PFSK-1 (cell line): Measurements from ENCODE around the gene COPS3.
A peak's percentile ranks its signal among the peaks of the same experiment; 100 is the strongest.

Experiments
- FOXP2 ChIP-seq: optimal IDR thresholded peaks from 2 replicates; pipeline ENCODE3; 2011; ENCODE audit warnings: borderline replicate concordance, control low read depth, inconsistent platforms; ENCODE audit not compliant: insufficient read depth; ENCODE audit errors: extremely low read length, extremely low read depth
- POLR2AphosphoS5 ChIP-seq: IDR thresholded peaks from 2 replicates; pipeline ENCODE4 v1.6.1; 2012; ENCODE audit warnings: low read depth, mild to moderate bottlenecking, control low read depth, low read length, moderate library complexity
- REST ChIP-seq, 2 experiments: IDR thresholded peaks; 2 replicates each; pipeline versions ENCODE4 v1.6.1 to v1.8.0; 2011 to 2012; ENCODE audit warnings: low read depth in 2 of 2, low read length in 2 of 2, control low read depth in 1 of 2, inconsistent platforms in 1 of 2, mild to moderate bottlenecking in 1 of 2, moderate library complexity in 1 of 2; ENCODE audit not compliant: insufficient read depth in 1 of 2
- SIN3A ChIP-seq: IDR thresholded peaks from 2 replicates; pipeline ENCODE4 v1.6.1; 2012; ENCODE audit warnings: mild to moderate bottlenecking, low read length, moderate library complexity, borderline replicate concordance; ENCODE audit not compliant: insufficient read depth
- TAF1 ChIP-seq: IDR thresholded peaks from 2 replicates; pipeline ENCODE4 v1.6.1; 2012; ENCODE audit warnings: low read length, control low read depth, borderline replicate concordance; ENCODE audit not compliant: insufficient read depth

COPS3 gene

DNA sequence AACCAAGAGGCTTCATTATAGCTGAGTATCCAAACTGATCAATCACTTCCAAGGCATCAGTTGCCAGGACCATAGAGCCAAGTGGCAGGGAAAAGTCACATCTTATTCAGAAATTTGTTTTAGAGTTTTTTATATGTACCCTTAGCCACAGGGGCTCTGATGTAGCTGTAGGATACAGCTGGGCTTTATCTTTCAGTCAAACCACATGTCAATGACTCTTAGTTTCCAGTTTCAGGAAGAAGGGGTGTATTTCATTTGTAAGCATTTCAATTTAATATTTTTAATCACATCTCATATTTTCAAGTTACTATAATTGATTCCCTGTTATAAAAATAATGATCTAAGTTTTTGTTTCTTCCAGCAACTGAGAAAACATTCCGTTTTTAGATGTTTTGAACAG, 41.2 kb downstream of the COPS3 start:
- TF ChIP-seq REST (IDR thresholded peaks at IDR 0.05; ENCODE audit: insufficient read depth in 1 of 2, low read depth in 2 of 2, low read length in 2 of 2), result no peak
- TF ChIP-seq FOXP2, result no peak
- TF ChIP-seq TAF1, result no peak
- TF ChIP-seq POLR2AphosphoS5, result no peak
- no peak for TF ChIP-seq SIN3A

DNA sequence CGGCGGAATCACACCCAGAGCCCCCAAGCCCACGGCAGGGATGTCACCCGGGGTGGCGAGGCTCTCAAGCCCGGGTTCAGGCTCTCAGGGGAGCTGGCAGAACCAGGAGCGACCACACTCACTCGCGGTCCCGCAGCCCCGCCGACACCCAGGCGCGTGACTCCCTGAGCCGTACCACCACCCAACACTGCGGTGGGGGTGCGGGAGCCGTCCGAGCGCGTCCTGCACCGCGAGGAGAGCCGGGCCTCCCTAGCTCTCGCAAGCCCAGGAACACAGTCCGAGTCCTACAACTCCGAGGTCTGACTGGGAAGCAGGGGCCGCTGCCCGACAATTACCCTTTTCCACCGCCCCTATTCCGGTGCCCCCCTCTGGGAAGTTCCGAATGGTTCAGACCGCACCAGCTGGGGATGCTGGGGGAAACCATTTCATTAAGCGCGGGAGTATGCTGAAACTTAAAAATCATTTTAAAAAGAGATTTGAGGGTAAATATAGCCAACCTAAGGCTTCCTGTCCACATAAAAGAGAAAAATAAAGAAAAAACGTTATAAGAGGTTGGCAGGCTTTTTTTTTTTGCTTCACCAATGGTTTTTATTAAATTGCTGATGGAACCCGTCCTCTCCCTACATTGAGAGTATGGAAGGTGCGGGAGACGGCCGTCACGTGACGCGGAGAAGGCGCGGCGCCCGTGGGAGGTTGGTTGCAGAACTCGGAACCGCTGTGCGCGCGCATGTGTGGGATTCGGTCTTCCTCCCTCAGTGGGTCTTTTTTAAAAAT, 43.8 kb downstream of the COPS3 start, which contains the start of gene FLCN:
FLCN (minus strand) TSS at position 143 of the 774 bp plus-strand sequence. CDS start 9,031 bp downstream, outside the sequence.
- TF ChIP-seq POLR2AphosphoS5 (peak; percentile 90), TAF1 (peak; percentile 90), REST (IDR thresholded peaks at IDR 0.05; ENCODE audit: insufficient read depth in 1 of 2, low read depth in 2 of 2, low read length in 2 of 2) (no peak; a peak in 1 of 4 replicates), FOXP2 (peak; percentile 54), SIN3A (peak; percentile 55; the same call in 1 of the 2 replicates)

DNA sequence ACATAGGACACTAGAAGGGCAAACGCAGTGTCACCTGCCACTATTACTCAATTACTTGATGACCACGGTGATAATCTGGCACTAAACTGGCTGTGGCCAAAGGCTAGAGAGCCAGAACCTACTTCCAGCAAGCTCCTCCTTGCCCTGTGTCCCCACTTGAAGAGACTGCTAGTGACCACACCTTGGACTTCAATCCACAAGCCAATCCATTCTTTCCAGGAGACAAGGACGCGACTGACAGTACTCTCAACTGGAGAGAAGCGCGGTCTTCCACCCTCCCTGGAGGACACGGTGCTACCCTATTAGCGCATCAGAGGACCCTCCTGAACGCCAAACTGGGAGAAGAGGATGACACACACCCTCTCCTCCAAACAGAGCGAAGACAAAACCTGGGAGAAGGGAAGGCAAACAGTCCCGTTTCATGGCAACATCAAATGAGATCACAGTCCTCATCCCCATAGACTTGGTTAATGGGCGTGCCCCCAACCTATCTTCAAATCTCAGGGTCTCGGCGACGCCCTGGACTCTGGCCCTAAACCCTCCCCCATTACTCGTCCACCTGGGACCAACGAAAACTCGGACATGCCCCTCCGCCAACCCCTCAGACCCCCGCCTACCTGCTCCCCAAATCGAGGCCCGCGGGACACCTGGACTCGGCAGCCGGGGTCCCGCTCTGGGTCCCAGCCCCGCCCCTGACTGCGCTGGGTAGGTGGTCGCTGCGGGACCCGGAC, 44.6 kb downstream of the COPS3 start:
- TF ChIP-seq SIN3A (0 out of 2 replicates have a peak, but pooled peaks have one; percentile 15), POLR2AphosphoS5 (no peak)

DNA sequence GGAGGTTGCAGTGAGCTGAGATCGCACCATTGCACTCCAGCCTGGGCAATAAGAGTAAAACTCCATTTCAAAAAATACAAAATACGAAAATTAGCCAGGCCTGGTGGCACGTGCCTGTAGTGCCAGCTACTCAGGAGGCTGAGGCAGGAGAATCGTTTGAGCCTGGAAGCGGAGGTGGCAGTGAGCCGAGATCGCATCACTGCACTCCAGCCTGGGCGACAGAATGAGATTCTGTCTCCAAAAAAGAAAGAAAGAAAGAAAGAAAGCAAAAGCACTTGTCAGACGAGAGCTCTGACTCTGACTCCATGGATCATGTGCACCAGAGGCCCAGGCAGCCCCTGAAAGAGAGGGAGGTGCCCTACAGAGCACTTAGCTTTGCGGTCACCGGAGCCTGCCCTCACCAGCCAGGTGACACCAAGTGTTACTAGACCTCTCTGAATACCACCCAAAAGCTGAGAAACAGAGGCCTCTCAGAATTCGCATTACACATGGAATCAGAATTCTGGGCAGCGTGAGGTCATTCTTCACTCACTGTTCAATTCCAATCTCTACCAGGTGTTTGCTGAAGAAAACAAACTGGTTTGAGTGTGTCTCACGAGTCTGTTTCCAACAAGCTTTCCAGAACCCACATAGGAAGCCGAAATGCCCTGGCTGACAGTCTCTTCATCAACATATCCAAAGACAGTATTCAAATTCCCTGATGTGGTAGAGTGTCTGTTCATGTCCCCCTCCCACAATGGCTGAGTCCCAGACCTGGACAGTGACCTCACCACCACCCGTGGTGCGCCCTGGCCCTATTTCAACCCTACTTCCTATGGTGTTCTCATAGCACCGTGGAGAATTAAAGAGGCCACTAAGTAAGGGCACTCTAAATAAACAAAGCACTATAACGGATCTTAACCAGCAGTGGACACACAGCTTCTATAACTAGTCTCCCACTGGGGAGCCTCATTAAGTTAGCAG, 45.6 kb downstream of the COPS3 start:
- TF ChIP-seq FOXP2, result no peak
- 0 out of 2 replicates have a peak, but pooled peaks have one; percentile 9 for TF ChIP-seq SIN3A

GRCh38 chr17:17232303-17232621, 48.8 kb downstream of the COPS3 start:
- TF ChIP-seq SIN3A (no peak), FOXP2 (no peak), POLR2AphosphoS5 (no peak), TAF1 (no peak), REST (IDR thresholded peaks at IDR 0.05; ENCODE audit: insufficient read depth in 1 of 2, low read depth in 2 of 2, low read length in 2 of 2) (no peak)
